Prostate gland (tissue), 2 donors: ENCODE measurements around the gene PLEKHA7. TPM values are rescaled to one million over a fixed set of nuclear protein-coding genes. Genes with fewer than 3 reads are reported as not detected.
A peak's percentile ranks its signal among the peaks of the same experiment; 100 is the strongest.

ENCODE experiments used
- DNase-seq: peaks from one replicate; pipeline ENCODE4 v3.0.0-alpha.2; 2019; ENCODE audit warnings: low spot score
- H3K27ac ChIP-seq, 2 donors: fragments of 200-600 bp; sonication (generic); 2 replicates each; pipeline ENCODE4 v1.5.1; 2017 to 2019
- H3K27me3 ChIP-seq: fragments of 200-600 bp; sonication (generic); replicated peaks from 2 replicates; pipeline ENCODE4 v1.5.1; 2019; ENCODE audit not compliant: insufficient read depth
- H3K36me3 ChIP-seq, 2 donors: fragments of 200-600 bp; sonication (generic); 1 replicate in 1 of 2; 2 replicates in 1 of 2; pipeline versions ENCODE4 v1.5.1 to v1.8.1; 2017 to 2019
- H3K4me1 ChIP-seq: fragments of 200-600 bp; sonication (generic); replicated peaks from 2 replicates; pipeline ENCODE4 v1.5.1; 2019
- H3K4me3 ChIP-seq, 2 donors: fragments of 200-600 bp; sonication (generic); 2 replicates each; pipeline ENCODE4 v1.5.1; 2017 to 2019
- H3K9me3 ChIP-seq: fragments of 200-600 bp; sonication (generic); 2 replicates; pipeline ENCODE4 v1.5.1; 2017
- POLR2A ChIP-seq: fragments of 450-650 bp; IDR thresholded peaks from one replicate; pipeline ENCODE4 v1.6.1; 2016; ENCODE audit warnings: antibody characterized with exemption, mild to moderate bottlenecking
- POLR2AphosphoS5 ChIP-seq: sonication (generic); formaldehyde crosslinking; IDR thresholded peaks from one replicate; pipeline ENCODE4 v1.6.1; 2017; ENCODE audit warnings: antibody characterized with exemption
- WGBS: methylation state at CpG from one replicate; pipeline ENCODE4 v1.1.5; 2018; 5-methylcytosine and 5-hydroxymethylcytosine counted together
- intact Hi-C: fragments of 100-400 bp; cut with DNase I; formaldehyde crosslinking; loops from one replicate; pipeline ENCODE4 v1.14.2; 2022
- total RNA-seq, 2 donors: library from RNA; depleted of rRNA; stranded (reverse); fragments of >200 nt; gene quantifications; one replicate each; pipeline ENCODE4 v1.1.0, GENCODE V29; 2016
- TF ChIP-seq, protein P1 (sequence below), 4 experiments: fragments of 200-600 bp in 2 of 4; fragments of 450-650 bp in 2 of 4; sonication (generic) in 2 of 4; IDR thresholded peaks; 1 replicate in 3 of 4; 2 replicates in 1 of 4; pipeline ENCODE4 v1.5.1; 2016 to 2019; ENCODE audit warnings: antibody characterized with exemption in 4 of 4, mild to moderate bottlenecking in 2 of 4, moderate library complexity in 2 of 4

PLEKHA7 gene
- total RNA-seq, 2 donors from 2014 or later, result 14.6 to 38.3 TPM

DNA sequence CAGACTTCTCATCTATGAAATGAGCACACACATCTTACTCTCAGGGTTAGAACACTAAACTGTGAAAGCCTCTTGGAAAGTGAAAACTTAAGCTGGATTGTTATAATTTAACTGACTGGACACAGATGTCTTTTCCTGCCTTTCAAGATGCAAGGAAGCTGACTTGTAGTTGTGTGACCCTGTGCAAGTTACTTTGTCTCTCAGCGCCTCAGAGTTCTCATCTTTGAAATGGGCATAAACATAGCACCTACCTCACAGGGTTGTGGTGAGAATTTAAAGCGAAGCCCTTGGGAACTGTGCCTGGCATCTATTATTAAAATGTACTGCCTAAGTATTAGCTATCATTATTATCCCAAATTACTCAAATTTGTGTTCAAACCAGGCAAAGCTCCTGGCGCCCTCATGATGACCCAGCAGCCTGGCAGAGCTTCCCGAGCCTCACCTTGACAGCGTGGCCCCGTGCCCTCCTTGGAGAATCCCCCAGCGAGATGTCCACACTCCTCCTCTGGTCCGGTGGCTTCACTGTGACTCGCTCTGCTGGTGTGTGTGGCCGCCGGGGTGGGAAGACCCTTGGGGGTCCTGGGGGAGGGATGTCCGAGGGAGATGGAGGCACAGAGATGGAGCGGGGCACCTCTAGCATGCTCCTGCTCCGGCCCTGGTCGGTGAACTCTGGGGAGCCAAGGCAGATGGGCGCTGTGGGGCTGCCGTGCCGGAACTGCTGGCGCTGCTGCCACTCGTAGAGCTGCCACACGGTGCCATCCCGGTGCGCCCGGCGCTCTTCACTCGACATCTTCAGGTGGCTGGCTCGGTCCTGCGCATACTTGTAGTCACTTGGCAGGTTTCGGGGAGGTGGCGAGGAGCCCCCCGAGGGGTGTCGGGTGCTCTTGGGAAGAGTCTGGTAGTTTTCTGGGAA, 197.6 kb downstream of the PLEKHA7 start:
- DNase-seq, result no peak
- no peaks in the 10 kb centered on the region for H3K4me1 ChIP-seq
- 95% methylated on average over 32 of the region's 32 CpGs for WGBS
- intact Hi-C loops, result loop anchor here (10.0 kb wide), 1 partner anchor 248 kb away; no protein-coding TSS in a partner anchor
- no peaks in the 10 kb centered on the region for H3K9me3 ChIP-seq
- no peaks in the 10 kb centered on the region for H3K27me3 ChIP-seq
- no peaks in the 10 kb centered on the region for H3K36me3 ChIP-seq
- no peak overlapping the region for H3K4me3 ChIP-seq
- no peak for TF ChIP-seq POLR2A
- TF ChIP-seq, protein P1, sequence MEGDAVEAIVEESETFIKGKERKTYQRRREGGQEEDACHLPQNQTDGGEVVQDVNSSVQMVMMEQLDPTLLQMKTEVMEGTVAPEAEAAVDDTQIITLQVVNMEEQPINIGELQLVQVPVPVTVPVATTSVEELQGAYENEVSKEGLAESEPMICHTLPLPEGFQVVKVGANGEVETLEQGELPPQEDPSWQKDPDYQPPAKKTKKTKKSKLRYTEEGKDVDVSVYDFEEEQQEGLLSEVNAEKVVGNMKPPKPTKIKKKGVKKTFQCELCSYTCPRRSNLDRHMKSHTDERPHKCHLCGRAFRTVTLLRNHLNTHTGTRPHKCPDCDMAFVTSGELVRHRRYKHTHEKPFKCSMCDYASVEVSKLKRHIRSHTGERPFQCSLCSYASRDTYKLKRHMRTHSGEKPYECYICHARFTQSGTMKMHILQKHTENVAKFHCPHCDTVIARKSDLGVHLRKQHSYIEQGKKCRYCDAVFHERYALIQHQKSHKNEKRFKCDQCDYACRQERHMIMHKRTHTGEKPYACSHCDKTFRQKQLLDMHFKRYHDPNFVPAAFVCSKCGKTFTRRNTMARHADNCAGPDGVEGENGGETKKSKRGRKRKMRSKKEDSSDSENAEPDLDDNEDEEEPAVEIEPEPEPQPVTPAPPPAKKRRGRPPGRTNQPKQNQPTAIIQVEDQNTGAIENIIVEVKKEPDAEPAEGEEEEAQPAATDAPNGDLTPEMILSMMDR (IDR thresholded peaks at IDR 0.05), result no peak
- no peak for TF ChIP-seq POLR2AphosphoS5
- no peak overlapping the region for H3K27ac ChIP-seq

DNA sequence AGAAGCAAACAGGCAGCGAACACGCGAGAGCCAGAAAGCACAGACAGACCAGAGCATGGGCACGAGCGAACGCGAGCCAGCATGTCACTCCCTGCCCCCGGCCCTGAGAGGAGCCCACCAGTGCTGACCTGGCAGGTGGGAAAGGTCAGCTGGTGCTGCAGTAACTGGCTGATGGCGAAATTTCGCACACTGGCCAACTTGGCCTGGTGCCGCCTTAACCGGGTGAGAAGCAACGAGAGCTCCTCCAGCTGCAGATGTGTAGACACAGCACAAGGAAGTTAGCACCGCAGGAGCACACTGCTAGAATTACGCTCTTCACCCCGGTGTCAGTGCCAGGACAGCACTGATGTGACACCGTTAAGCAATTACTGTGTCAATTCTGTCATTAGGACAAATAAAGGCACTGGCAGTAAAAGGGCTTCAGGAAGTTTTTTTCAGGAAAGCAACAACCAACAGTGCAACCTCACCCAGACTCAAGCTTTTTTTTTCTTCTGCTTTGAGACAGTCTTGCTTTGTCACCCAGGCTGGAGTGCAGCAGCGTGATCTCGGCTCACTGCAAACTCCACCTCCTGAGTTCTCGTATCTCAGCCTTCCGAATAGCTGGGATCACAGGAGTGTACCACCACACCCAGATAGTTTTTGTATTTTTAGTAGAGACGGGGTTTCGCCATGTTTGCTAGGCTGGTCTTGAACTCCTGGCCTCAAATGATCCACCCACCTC, 199.0 kb downstream of the PLEKHA7 start:
- H3K9me3 ChIP-seq, result no peaks in the 10 kb centered on the region
- peak; percentile 10 for TF ChIP-seq POLR2AphosphoS5
- TF ChIP-seq, protein P1 (IDR thresholded peaks at IDR 0.05), result no peak
- H3K4me3 ChIP-seq, result no peak overlapping the region
- no peaks in the 10 kb centered on the region for H3K4me1 ChIP-seq
- peak; percentile 68 for DNase-seq
- intact Hi-C loops, result loop anchor here (10.0 kb wide), 1 partner anchor 250 kb away; no protein-coding TSS in a partner anchor
- no peak overlapping the region for H3K27ac ChIP-seq
- no peaks in the 10 kb centered on the region for H3K27me3 ChIP-seq
- H3K36me3 ChIP-seq, result no peaks in the 10 kb centered on the region
- WGBS, result 40% methylated on average over 23 of the region's 23 CpGs

DNA sequence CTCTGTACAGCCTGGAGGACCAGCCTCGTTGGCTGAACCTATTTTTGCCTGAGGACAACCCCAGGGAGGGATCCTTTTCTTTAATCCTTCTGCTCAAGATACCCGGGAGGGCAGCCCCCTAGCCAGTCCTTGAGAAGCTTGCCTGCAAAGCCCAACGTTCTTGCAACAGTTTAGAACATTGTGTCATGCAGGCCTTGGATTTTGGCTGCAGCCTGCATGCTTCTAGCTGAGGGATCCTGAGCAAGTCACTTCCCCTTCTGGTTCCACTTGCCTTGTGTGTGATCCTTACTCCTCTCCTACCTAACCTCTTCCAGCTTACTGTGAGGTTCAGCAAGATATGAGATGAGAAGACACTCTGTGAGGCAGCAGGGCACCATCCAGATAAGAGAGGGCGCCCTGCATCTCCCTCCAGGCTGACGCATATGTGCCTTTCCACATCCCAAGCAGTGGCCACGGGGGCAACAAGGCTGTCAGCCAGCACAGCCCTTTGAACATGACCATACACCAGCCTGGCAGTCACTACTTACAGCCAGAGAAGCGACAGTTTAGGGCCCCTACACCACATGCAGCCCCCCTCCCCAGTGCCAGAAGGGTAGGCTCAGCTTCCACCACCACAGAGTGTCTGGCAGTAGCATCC, 199.7 kb downstream of the PLEKHA7 start:
- no peaks in the 10 kb centered on the region for H3K9me3 ChIP-seq
- H3K4me3 ChIP-seq, result no peak overlapping the region
- H3K27me3 ChIP-seq, result no peaks in the 10 kb centered on the region
- intact Hi-C loops, result loop anchor here (10.0 kb wide), 1 partner anchor 250 kb away; no protein-coding TSS in a partner anchor
- TF ChIP-seq POLR2A (no peak), POLR2AphosphoS5 (no peak)
- no peaks in the 10 kb centered on the region for H3K4me1 ChIP-seq
- H3K27ac ChIP-seq, result no peak overlapping the region
- H3K36me3 ChIP-seq, result no peaks in the 10 kb centered on the region
- 85% methylated on average over 7 of the region's 7 CpGs for WGBS
- DNase-seq, result no peak

- no peaks in the 10 kb centered on the region for H3K36me3 ChIP-seq
- no peak overlapping the region for H3K27ac ChIP-seq
- no peaks in the 10 kb centered on the region for H3K9me3 ChIP-seq
- H3K4me1 ChIP-seq, result no peaks in the 10 kb centered on the region
- no peak for DNase-seq
- 84% methylated on average over 5 of the region's 5 CpGs for WGBS
- no peak overlapping the region for H3K4me3 ChIP-seq
- intact Hi-C loops, result loop anchor here (10.0 kb wide), 1 partner anchor 252 kb away; no protein-coding TSS in a partner anchor
- TF ChIP-seq, protein P1 (IDR thresholded peaks at IDR 0.05), result no peak
- TF ChIP-seq POLR2AphosphoS5, result no peak
- H3K27me3 ChIP-seq, result no peaks in the 10 kb centered on the region
Observed at GRCh38 chr11:16813126-16813525, 201.1 kb downstream of the PLEKHA7 start.

DNA sequence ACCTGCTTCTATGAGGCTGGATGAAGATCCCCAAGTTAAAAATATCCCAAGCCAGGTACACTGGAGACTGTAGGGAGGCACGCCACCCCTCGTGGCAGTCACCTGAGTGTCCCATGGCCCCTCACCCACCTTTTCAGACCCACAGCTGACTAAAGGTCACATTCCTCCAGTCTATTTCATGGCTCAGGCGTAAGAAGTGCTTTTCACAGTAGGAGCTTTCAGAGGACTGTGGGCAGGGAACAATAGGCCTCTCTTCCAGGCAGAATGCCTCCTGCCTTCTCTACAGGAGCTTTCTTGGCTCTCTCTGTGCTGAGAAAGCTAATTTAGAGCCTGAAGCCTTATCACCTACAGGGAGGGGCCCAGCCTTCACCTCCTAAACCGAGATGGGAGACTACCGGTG, 201.9 kb downstream of the PLEKHA7 start:
- no peaks in the 10 kb centered on the region for H3K27me3 ChIP-seq
- WGBS, result 78% methylated on average over 5 of the region's 5 CpGs
- TF ChIP-seq POLR2A (no peak), POLR2AphosphoS5 (no peak)
- TF ChIP-seq, protein P1 (IDR thresholded peaks at IDR 0.05), result no peak
- H3K4me1 ChIP-seq, result no peaks in the 10 kb centered on the region
- no peak overlapping the region for H3K4me3 ChIP-seq
- no peaks in the 10 kb centered on the region for H3K9me3 ChIP-seq
- intact Hi-C loops, result loop anchor here (10.0 kb wide), 1 partner anchor 253 kb away; no protein-coding TSS in a partner anchor
- H3K27ac ChIP-seq, result no peak overlapping the region
- no peaks in the 10 kb centered on the region for H3K36me3 ChIP-seq
- no peak for DNase-seq
